GM21423 (cell line): ENCODE data around the gene IFT20.
"Not testable (repeated sequence)": the region's sequence is repeated elsewhere in the genome, so short reads cannot be mapped to it uniquely, and the experiment has no call there.

Source experiments
- ATAC-seq: cut with Tn5 transposase; IDR thresholded peaks from one replicate; pipeline ENCODE4 v1.9.1; 2021; ENCODE audit warnings: mild to moderate bottlenecking, moderate library complexity; ENCODE audit not compliant: unreplicated experiment

IFT20 gene

DNA sequence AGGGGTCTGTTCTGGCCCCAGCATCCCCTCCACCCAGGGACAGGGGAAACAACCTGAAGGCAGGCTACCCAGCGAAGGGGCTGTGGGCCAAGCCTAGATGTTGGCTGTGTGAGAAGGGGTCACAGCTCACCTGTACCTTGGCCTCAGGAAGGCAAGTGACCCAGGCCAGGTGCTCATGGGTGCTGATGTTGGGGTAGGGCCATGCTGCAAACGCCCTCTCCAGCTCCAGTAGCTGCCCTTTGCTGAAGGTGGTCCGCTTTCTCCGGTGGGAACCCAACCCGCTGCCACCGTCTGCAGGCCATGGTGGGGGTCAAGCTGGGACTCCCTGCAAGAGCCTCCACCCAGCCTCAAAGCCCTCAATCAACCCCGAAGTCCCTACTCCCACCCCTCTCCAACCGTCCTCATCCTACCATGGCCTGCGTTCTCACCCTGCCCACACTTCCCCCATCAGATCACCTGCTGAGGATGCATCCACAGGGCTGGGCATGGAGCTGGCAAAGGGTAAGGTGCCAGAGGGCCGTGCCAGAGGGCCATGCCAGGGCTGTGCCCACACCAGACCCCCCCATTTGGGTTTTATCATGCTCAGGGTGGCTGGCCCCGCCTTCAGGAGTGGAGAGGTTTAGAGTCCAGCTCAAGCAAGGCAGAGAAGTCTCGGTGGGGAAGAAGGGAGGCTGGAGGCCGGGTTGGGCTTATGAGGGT is 29.5 kb upstream of the IFT20 start, which contains the start of gene SEBOX:
SEBOX (minus strand) TSS at position 535 of the 699 bp plus-strand sequence; CDS start at position 487, 48 bp downstream.
- ATAC-seq, result no peak

DNA sequence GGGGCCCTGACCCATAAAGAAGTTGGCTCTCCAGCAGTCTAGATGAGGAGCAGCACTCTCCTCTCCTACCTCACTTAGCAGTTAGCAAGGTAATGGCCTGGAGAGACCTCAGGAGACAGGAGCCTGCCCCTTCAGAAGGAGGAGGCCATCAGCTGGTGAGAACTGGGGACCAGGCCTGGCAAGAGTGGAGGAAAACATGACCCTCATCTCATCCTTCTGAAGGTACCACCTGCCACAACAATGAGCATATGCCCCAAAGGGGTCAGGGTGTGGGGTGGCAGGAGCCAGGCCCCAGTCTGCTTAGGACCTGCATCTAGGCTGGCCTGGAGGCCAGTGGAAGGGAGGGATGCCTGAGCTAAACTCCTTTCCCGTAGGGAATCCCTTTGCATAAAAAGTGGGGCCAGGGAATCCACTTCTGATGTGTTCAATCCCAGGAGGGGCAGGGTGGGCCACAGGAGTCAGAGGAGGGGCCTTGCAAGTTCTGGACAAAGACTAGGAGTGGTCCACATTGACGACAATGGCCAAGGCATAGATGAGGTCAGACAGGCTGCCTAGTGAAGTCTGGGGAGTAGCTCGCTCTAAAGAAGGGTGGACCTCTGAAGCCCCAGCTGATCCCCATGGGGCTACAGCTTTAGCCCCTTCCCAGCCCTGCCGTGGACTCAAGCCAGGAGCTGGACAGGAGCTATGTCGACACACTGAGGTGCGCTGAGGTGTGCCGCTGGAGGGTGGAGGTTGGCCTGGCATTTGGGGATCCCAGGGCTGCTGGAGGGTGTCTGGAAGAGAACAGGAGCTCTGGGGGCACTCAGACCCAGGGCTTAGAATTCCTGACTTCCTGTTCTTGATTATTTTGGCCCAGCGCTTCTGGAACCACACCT is 28.7 kb upstream of the IFT20 start:
- ATAC-seq, result no peak

DNA sequence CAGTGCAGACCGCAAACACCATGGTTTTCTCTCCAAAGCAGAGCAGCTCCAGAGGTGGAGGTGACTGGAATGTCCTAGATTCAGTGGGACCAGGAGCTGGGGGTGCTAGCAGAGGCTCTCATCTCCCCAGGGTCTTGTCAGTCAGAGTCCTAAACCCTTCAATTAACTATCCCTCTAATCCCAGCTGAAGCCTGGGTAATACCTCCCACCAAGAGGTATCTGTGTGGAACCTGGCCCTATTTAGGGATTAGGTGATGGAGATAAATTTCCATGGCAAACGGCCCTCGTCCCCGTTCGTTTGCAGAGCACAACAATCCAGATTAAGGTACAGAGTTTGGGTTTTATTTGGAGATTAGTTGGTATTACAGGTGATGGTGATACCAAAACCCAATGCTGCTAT is 27.9 kb upstream of the IFT20 start:
- no peak for ATAC-seq

DNA sequence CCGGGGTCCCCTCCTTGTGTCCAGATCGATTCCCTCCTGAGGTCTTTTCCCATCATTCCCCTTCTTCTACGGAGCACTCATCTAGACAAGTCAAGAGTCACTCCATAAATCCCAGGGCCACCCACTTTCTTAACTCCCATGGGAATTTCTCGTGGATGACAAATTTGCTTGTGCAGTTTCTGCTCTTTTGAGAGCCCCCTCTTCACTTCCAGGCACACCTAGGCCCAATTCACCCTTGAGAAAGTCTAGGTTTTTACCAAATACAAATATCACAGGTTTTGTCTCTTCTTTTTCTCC is 22.6 kb upstream of the IFT20 start:
- no peak for ATAC-seq

DNA sequence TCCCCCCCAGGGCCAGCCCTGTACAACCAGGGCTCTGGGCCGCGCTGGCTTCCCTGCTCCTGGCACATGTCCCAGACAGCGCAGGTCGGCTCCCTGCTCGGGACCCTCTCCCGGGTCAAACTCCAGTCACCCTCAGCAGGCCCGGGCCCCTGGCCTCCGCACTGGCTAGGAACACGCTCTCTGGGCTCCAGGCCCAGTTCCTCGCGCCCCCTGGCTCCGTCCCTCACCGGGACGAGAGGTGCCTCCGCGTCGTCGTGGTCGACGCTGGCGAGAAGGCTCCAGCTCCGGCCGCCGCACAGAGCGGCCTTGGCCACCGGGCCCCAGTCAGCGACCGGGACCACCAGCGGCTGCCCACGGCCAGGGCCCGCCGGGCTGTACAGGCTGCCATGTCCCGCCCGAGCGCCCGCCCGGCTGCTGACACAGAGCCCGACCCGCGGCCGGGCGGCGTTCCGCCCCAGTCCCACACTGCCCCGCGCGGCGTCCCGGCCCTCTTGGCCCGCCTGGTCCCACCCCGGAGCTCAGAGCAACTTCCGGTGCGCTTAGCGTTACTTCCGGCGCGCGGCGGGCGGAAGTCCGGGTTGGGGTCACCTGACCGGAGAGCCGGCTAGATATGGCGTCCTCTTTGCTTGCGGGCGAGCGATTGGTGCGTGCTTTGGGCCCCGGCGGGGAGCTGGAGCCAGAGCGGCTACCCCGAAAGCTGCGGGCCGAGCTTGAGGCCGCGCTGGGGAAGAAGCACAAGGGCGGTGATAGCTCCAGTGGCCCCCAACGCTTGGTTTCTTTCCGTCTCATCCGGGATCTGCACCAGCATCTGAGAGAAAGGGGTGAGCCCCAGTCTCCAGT is 22.0 kb upstream of the IFT20 start, which contains the start of gene POLDIP2:
POLDIP2 (minus strand) TSS at position 467 of the 840 bp plus-strand sequence; CDS start at position 388, 79 bp downstream.
- peak; percentile 96 for ATAC-seq

DNA sequence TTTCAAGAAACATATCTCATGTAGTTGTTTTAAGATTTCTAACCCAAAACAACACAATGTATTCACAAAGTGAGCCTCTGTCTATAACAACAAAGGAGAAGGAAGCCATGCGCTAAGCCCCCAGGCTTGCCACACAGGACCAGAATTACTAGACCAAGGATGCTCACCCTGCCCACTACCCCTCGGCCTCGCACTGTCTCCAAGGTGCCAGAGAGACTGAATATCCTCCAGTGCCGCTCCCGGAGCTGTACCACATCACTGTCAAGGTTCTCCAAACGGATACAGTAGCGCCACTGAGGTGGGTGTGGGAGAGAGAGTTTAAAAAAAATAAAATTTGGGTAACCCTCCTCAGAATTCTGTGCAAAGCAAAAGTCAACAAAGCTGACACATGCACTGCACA is 15.0 kb upstream of the IFT20 start:
- no peak for ATAC-seq

DNA sequence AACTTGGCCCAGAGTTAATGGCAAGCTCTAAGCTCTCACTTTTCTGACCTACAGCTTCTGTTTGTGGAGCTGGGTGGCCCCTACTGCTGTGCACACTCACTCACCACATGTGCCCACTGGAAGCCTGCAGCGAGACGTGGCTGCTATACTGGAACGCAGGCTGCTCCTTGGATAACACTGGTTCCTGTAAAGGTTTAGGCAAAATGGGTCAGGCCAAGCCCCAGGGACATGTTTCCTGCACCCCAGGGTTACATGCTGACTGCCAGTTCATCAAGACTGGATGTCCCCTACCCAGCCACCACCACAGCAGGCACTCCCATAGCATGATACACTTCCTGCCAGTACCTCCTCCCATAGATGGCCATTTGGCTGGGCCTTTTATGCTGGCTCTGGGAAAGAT is 13.7 kb upstream of the IFT20 start:
- ATAC-seq, result no peak

DNA sequence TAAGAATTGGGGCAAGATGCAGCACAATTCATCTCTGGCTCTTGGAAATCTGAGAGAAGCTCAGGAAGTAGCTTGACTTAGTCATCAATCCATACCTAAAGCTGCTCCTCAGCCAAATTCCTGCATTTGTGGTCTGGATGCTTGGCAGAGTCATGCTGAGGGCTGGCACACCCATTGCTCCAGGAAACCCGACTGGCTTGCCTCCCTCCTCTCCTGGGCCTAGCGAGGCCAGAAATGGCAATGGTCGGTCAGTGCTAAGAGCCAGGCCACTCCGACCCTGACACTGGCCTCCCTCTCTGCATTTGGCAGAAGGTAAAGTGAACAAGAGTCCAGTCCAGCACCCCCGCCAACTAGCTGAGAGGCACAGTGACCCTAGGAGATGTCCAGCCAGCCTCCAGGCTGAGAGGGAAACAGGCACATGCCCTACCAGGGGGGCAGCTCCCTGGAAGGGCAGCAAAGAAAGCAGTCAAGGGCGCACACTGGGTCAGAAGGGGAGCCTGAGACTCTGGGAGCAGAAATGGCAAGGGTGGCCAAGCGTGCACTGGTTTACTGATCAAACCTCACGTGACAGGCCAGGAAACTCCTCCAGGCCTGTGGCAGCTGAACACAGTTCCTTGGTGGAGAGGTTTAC is 12.1 kb upstream of the IFT20 start:
- ATAC-seq, result no peak

DNA sequence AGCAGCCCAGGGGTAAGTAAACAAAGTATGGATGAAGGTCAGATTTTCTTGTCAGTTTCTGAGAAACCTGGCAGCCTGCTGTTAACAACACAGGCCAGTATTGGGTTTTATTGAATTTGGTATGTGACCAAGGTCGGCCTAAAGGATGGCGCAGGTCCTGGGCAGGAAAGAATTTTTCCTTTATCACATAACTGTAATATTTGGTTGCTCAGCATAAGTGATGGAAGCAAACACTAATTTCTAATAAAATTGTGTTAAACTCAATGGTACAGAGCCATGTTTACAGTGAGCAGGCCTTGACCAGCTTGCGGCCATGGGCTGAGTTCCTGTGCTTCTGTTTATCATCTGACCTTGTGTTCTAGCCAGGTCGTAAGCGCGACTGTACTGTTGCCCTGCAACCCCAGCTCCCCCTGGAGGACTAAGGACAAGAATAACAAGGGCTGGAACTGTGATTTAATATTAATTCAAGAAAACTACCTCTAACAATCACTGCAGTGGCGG is 11.5 kb upstream of the IFT20 start:
- no peak for ATAC-seq

DNA sequence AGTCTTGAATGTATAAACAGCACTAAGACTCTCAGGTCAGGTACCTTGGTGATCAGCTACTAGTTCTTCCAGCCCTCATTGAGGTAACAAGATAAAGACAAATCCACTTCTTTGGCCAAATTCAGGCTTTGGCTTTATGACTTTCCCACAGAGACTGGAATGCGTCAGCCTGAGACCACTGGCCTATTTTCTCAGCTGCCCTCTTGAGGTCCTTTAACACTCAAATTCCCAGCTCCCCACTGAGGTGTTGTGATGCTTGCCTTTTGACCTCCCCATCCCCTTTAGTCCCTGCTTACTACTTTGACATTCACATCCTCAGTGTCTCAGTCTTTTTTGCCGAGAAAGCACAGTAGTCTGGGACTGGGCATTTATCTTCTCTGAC is 10.9 kb upstream of the IFT20 start:
- ATAC-seq, result no peak

DNA sequence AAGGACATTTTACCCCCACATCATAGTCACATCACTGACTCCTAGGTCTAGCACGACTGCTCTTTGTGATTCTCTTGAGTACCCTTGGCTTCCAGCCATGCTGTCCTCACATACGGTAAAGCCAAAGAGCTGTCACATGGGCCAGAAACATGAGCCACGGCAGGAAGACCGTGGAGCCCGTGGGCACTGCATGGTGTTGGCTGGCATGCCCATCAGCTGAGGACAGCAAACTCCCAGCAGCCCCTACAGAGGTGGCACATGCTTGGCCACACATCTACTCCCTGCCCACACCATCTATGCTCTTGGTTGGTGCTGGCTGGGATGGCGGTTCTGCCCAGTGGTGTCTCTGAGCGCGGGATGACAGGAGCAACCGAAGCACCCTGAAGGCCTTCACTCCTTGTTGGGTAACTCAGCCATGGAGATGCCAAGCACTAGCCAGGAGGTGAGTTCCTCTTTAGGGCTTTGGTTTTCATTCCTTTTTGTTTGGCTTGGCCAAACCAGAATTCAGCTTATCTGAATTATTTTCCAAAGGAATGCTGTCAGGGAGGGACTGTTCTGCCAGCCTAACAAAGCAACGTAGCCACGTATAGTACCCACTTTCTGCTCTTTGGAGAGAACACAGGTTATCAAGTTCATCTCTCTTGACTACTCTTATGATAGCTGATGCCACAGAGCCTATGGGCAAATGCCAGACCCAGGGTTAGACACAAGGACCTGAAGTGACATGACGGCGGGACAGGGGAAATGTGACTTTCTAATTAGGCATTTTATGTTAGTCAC is 10.3 kb upstream of the IFT20 start:
- no peak for ATAC-seq

DNA sequence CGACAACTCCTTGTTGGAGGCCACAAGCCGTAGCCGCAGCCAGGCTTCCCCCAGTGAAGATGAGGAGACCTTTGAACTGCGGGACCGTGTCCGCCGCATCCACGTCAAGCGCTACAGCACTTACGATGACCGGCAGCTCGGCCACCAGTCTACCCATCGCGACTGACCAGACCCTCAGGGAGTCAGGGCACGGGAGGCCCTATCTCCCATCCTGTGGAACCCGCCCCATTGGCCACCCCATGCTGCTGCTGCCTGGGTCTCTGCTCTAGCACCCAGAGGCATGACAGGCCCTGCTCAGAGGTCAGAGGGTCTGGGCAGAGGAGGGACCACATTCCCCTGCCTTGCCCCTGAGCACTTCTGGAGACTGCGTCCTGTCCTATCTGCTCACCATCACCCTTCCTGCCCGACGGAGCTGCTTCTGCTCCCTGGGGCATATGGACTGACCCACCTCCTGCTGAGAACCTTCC is 9.2 kb upstream of the IFT20 start:
- ATAC-seq, result no peak

DNA sequence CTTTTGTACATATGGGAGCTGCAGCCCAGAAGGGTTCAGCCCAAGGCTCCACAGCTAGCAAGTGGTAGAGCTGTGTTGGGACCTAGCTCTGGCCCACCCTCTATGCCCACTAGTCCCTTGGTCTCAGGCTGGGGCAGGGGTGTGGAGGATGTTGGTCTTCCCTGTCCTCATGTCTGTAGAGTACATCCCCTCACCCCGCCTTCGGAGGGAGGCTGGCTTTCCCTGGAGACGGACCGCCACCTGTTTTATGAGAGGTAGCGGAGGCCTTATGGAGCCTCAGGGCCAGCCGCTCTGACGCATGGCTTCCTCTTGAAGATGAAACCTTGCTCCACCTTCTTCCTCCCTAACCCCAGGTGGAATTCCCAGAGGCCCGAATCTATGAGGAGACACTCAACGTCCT is 8.7 kb upstream of the IFT20 start:
- no peak for ATAC-seq

DNA sequence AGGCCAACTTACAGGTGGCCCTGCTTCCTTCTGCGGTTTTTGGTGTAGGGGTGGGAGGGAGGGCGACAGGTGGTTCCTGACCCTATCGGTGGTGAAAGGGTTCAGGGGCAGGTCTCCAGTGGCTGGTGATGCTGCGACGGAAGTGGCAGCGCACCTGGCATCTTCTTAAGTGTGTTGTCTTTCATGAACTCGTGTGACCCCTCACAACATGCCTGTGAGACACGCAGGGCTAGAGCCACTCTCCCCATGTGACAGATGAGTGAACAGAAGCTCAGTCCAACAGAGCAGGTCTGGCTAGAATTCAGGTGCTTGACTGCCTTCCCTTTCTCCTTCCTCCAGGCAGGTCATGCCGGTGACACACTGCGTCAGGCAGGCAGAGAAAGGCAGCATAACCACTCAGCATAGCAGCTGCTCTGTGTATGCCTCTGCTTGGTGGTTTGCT is 8.2 kb upstream of the IFT20 start:
- ATAC-seq, result no peak

DNA sequence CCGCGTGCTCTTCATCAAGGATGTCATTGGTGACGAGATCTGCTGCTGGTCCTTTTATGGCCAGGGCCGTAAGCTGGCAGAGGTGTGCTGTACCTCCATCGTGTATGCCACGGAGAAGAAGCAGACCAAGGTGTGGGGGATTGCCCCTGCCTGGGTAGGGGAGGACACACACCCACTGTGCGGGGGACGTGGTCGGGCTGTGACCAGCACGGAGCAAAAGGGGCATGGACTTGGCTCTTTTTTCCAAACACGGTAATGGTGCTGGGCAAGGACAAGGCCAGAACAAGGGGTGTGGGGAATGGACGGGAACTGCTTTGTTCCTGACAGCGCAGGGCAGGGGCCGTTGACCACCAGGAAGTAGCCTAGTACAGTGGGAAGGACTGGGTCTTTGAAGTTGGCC is 7.0 kb upstream of the IFT20 start:
- ATAC-seq, result no peak

DNA sequence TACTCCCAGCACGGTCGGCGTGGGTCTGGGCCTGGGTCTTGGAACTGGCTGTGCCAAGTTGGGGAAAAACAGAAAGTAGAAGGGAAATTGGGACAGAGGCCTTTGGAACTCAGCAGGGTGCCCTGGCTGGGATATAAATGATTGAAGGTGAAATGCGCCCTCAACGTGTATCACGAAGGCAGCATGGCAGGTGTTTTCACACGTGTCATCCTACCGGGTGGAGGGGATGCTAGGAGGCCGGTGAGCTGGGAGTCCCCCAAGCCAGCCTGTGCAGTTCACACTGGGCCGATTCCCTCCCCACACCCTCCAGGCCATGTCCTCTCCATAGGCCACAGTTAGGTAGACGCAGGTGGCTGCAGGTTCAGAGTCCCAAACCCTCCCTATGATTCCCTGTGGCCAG is 6.2 kb upstream of the IFT20 start:
- no peak for ATAC-seq

DNA sequence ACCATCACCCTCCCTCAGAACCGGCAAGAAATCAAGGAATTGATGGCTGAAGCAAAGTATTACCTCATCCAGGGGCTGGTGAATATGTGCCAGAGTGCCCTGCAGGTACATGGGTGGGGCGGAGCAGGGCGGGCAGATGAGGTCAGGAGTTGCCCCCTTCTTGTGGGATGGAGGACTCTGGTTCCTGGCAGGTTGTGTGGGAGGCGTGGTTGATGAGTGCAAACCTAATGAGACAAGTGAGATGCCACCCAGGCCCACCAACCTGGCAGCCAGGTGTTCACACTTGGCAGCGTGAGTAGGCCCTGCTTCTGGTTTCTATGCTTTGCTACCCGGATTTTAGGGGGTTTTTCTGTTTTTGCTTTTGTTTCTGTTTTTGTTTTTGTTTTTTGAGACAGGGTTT is 5.1 kb upstream of the IFT20 start:
- no peak for ATAC-seq

DNA sequence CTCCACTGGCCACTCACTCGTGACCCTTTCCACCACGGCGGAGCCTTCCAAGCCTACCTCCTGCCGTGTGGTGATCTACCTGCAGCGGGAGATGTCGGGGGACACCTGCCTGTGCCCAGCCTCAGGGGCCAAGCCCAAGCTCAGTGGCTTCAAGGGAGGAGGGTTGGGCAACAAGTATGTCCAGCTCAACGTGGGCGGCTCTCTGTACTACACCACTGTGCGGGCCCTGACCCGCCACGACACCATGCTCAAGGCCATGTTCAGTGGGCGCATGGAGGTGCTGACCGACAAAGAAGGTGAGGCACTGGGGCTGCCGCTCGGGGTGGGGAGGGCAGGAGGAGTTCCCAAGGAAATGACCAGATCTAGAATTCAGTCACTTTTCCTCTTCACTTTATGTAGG is 4.2 kb upstream of the IFT20 start:
- no peak for ATAC-seq

DNA sequence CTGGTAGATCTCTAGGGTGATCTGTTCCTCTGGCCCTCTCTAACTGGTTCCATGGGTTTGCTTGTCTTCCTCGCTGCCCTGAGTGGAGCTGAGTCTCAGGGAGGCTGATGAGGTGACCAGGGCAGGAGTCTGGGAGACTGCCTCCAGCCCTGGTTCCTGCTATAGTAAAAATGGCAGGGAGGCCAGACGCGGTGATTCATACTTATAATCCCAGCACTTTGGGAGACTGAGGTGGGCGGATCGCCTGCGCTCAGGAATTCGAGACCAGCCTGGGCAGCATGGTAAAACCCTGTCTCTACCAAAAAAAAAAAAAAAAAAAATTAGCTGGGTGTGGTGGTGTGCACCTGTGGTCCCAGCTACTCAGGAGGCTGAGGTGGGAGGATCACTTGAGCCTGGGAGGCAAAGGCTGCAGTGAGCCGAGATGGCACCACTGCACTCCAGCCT is 3.5 kb upstream of the IFT20 start:
- not testable (repeated sequence) for ATAC-seq
